GM12878 (cell line): Measurements from ENCODE around the gene ECHDC1. TPM values are rescaled to one million over a fixed set of nuclear protein-coding genes. Genes with fewer than 3 reads are reported as not detected.

Experiments used
- ATAC-seq: fragments of 200-7000 bp; cut with Tn5 transposase; 3 replicates; pipeline ENCODE4 v1.9.1; 2020; ENCODE audit warnings: mild to moderate bottlenecking, moderate library complexity
- BruUV-seq: library from RNA; stranded (reverse); fragments of 400-500 nt; replicated peaks from 2 replicates; lab custom pipeline; 2021; lab: Mats Ljungman, UMichigan
- CTCF ChIA-PET: fragments of 300-600 bp; sonication (Branson Sonifier 250); formaldehyde crosslinking; extraction: SDS; loops from one replicate; lab custom pipeline; 2021; ENCODE audit warnings: inconsistent platforms; lab: Yijun Ruan, JAX
- POLR2A ChIA-PET: fragments of 350-600 bp; formaldehyde crosslinking; extraction: SDS; loops from one replicate; lab custom pipeline; 2021; ENCODE audit warnings: inconsistent platforms; lab: Charles Lee
- RAD21 ChIA-PET: fragments of 300-600 bp; sonication (Branson Sonifier 250); formaldehyde crosslinking; loops from one replicate; lab custom pipeline; 2023; ENCODE audit warnings: antibody characterized with exemption; ENCODE audit not compliant: unreplicated experiment; lab: Charles Lee
- SMC1A ChIA-PET: fragments of 300-600 bp; sonication (Branson Sonifier 250); formaldehyde crosslinking; loops from one replicate; lab custom pipeline; 2023; ENCODE audit not compliant: unreplicated experiment, uncharacterized antibody; lab: Charles Lee
- DNase-seq: peaks from one replicate; pipeline ENCODE4 v3.0.0-alpha.2; 2011; ENCODE audit warnings: low read depth, low spot score
- FAIRE-seq: peaks from 3 replicates; lab custom pipeline; 2011; peaks lifted over from hg19 to GRCh38; lab: Jason Lieb, UNC
- H2AFZ ChIP-seq: 2 replicates; pipeline ENCODE4 v1.6.0; 2011; ENCODE audit warnings: low read depth, low read length, control low read depth; ENCODE audit not compliant: control insufficient read depth
- H3K27ac ChIP-seq: 2 replicates; pipeline ENCODE4 v1.5.1; 2011; ENCODE audit warnings: control low read depth; ENCODE audit not compliant: control insufficient read depth, insufficient read depth
- H3K27me3 ChIP-seq, 2 experiments: replicated peaks in 1 of 2; 2 replicates each; pipeline versions ENCODE4 v1.6.0 to v1.6.1; 2011; ENCODE audit warnings: low read length in 1 of 2; ENCODE audit not compliant: control insufficient read depth in 2 of 2, insufficient read depth in 2 of 2
- H3K36me3 ChIP-seq, 2 experiments: 2 replicates each; pipeline ENCODE4 v1.5.1; 2011; ENCODE audit warnings: low read length in 1 of 2; ENCODE audit not compliant: control insufficient read depth in 2 of 2, insufficient read depth in 2 of 2
- H3K4me1 ChIP-seq: 2 replicates; pipeline ENCODE4 v1.6.1; 2011; ENCODE audit warnings: mild to moderate bottlenecking, low read length, moderate library complexity, mixed read lengths; ENCODE audit not compliant: control insufficient read depth, insufficient read depth
- H3K4me2 ChIP-seq: 2 replicates; pipeline ENCODE4 v1.6.0; 2011; ENCODE audit warnings: control low read depth; ENCODE audit not compliant: control insufficient read depth, insufficient read depth
- H3K4me3 ChIP-seq: fragments of 200-600 bp; sonication (generic); 2 replicates; pipeline ENCODE4 v1.5.1; 2016
- H3K79me2 ChIP-seq: 2 replicates; pipeline ENCODE4 v1.6.0; 2011; ENCODE audit warnings: low read length; ENCODE audit not compliant: control insufficient read depth, insufficient read depth
- H3K9ac ChIP-seq: 2 replicates; pipeline ENCODE4 v1.8.0; 2011; ENCODE audit warnings: low read length, control low read depth, mixed read lengths; ENCODE audit not compliant: control insufficient read depth, insufficient read depth
- H3K9me3 ChIP-seq: replicated peaks from 3 replicates; pipeline ENCODE4 v1.5.1; 2011; ENCODE audit warnings: mild to moderate bottlenecking, low read length; ENCODE audit not compliant: control insufficient read depth, insufficient read depth
- H4K20me1 ChIP-seq: 2 replicates; pipeline ENCODE4 v1.6.0; 2011; ENCODE audit not compliant: control insufficient read depth, insufficient read depth
- CREM ChIP-seq: IDR thresholded peaks from 2 replicates; pipeline ENCODE4 v1.6.1; 2014; ENCODE audit warnings: antibody characterized with exemption, low read depth
- FOXK2 ChIP-seq: fragments of 450-650 bp; IDR thresholded peaks from 2 replicates; pipeline ENCODE4 v1.6.1; 2017; ENCODE audit warnings: mild to moderate bottlenecking, moderate library complexity
- GATAD2B ChIP-seq: fragments of 450-650 bp; conservative IDR thresholded peaks from 2 replicates; pipeline ENCODE4 v1.6.1; 2017; ENCODE audit warnings: low read depth, mild to moderate bottlenecking, moderate library complexity
- HDGF ChIP-seq: fragments of 450-650 bp; IDR thresholded peaks from 2 replicates; pipeline ENCODE4 v1.6.1; 2016; ENCODE audit warnings: antibody characterized with exemption
- KAT2A ChIP-seq: conservative IDR thresholded peaks from 2 replicates; pipeline ENCODE4 v1.6.1; 2011; ENCODE audit warnings: low read depth, low read length; ENCODE audit not compliant: control insufficient read depth
- MXI1 ChIP-seq: fragments of 150-350 bp; IDR thresholded peaks from 2 replicates; pipeline ENCODE4 v1.6.1; 2011; ENCODE audit warnings: low read depth, mild to moderate bottlenecking, inconsistent platforms, low read length, improper control_type of control experiment
- NBN ChIP-seq: fragments of 450-650 bp; IDR thresholded peaks from 2 replicates; pipeline ENCODE4 v1.6.1; 2016
- NRF1 ChIP-seq: conservative IDR thresholded peaks from 2 replicates; pipeline ENCODE4 v1.6.1; 2011; ENCODE audit warnings: mild to moderate bottlenecking, low read depth, low read length, improper control_type of control experiment
- PML ChIP-seq: IDR thresholded peaks from 2 replicates; pipeline ENCODE4 v1.6.1; 2012; ENCODE audit warnings: low read length, inconsistent platforms
- RCOR1 ChIP-seq: conservative IDR thresholded peaks from 2 replicates; pipeline ENCODE4 v1.6.1; 2012; ENCODE audit warnings: low read depth, low read length, improper control_type of control experiment
- SIN3A ChIP-seq: IDR thresholded peaks from 2 replicates; pipeline ENCODE4 v1.6.1; 2012; ENCODE audit warnings: low read depth, low read length, improper control_type of control experiment
- SP1 ChIP-seq: IDR thresholded peaks from one replicate; pipeline ENCODE4 v1.6.1; 2011; ENCODE audit warnings: low read depth, low read length
- SREBF2 ChIP-seq: IDR thresholded peaks from 2 replicates; pipeline ENCODE4 v1.6.1; 2012; ENCODE audit warnings: mild to moderate bottlenecking, low read length
- ZNF207 ChIP-seq: fragments of 450-650 bp; IDR thresholded peaks from 2 replicates; pipeline ENCODE4 v1.6.1; 2014; ENCODE audit warnings: antibody characterized with exemption, mild to moderate bottlenecking, borderline replicate concordance
- ZSCAN29 ChIP-seq: fragments of 450-650 bp; IDR thresholded peaks from 2 replicates; pipeline ENCODE4 v1.6.1; 2017; ENCODE audit warnings: mild to moderate bottlenecking, moderate library complexity
- WGBS: methylation state at CpG from one replicate; pipeline ENCODE4 v1.1.6; 2016; ENCODE audit warnings: low lambda C conversion rate; ENCODE audit not compliant: insufficient replicate concordance, insufficient coverage; ENCODE audit errors: missing lambda C conversion rate; 5-methylcytosine and 5-hydroxymethylcytosine counted together
- in situ Hi-C: fragments of 300-500 bp; cut with MboI; formaldehyde crosslinking; loops from 9 replicates; pipeline ENCODE4 v1.14.3; 2018; ENCODE audit warnings: mixed read lengths
- intact Hi-C: fragments of 100-400 bp; cut with micrococcal nuclease; formaldehyde crosslinking; loops from one replicate; pipeline ENCODE4 v1.14.2; 2022; ENCODE audit not compliant: unreplicated experiment
- polyA plus RNA-seq, 11 experiments: library from polyadenylated mRNA; depleted of rRNA in 4 of 11; unstranded in 6 of 11; stranded (reverse) in 5 of 11; fragments of >200 nt; fragmentation: Nextera tagmentation in 4 of 11; fragmentation: Illumina TruSeq in 1 of 11; extraction: Ambion mirVana in 4 of 11; extraction: Trizol in 1 of 11; gene quantifications; 1 replicate in 1 of 11; 2 replicates in 10 of 11; pipeline versions ENCODE4 v1.2.1 to v1.2.3, GENCODE V29; 2011 to 2016; ENCODE audit warnings: inconsistent platforms in 2 of 11, missing spikeins in 2 of 11, low read depth in 1 of 11
- total RNA-seq, 4 experiments: library from RNA; depleted of rRNA in 3 of 4; stranded (reverse); fragments of >200 nt in 3 of 4; fragmentation: Illumina TruSeq in 1 of 4; extraction: Trizol in 1 of 4; gene quantifications; 2 replicates each; pipeline versions ENCODE4 v1.2.1 to v1.2.3, GENCODE V29; 2013 to 2021
- TF ChIP-seq, protein P1 (sequence below): IDR thresholded peaks from 2 replicates; pipeline ENCODE4 v1.6.1; 2012; ENCODE audit warnings: low read depth, low read length, improper control_type of control experiment
- TF ChIP-seq, protein P2 (sequence below): fragments of 450-650 bp; IDR thresholded peaks from 2 replicates; pipeline ENCODE4 v1.6.1; 2017; ENCODE audit warnings: mild to moderate bottlenecking, moderate library complexity

ECHDC1 gene
- total and polyA plus RNA-seq, 10 of the 15 experiments (the other 5 are each of a cell fraction or from before 2014, with no cell fraction given): 46.2 to 111 (median 70.7) TPM

DNA sequence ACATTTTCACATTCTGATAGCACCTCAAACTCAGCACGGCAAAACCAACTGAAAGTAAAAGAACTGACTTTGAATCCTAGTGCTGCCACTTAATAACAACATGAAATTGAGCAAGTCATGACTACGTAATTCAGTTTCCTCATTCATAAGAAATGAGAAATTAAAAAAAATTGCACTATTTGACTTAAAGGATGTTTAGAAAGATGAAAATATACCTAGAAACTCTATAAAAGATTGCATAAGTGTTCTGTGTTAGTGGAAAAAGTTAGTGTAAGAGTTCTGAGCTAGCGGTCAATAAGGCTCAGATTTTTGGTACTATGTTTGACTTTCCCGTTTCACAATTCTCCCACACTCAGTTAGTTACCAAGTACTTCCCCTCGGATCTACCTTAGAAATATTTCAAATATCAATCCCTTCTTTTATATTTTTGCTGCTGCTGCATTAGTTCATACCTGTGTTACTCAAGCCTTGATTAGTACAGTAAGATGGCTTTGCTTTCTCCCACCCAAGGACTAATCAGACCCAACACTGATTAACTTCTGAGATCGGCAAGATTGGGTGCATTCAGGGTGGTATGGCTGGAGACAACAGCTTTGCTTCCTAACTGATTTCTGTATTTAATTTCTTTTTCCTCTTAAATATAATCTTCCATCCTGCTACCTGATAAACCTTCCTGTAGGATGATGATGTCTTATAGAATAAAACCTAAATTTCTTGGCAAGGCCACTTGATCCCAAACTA lies 25.9 kb downstream of the ECHDC1 start:
- H3K79me2 ChIP-seq: no peaks in the 10 kb centered on the region
- no peak overlapping the region for H3K27ac ChIP-seq
- H3K36me3 ChIP-seq: peaks cover 0 to 7% of the 10 kb centered on the region in 2 experiments; a peak in 3 of 4 replicates
- FAIRE-seq (no peak), ATAC-seq (no peak), DNase-seq (no peak)
- H3K4me1 ChIP-seq: no peaks in the 10 kb centered on the region
- ChIA-PET POLR2A (no interaction called here), SMC1A (interaction anchor here (0.6 to 2.4 kb wide), 5 partner anchors 11 to 130 kb away, joined by 3 to 10 read pairs (median 6); no protein-coding TSS in a partner anchor), CTCF (interaction anchor here (0.7 to 3.7 kb wide), 3 partner anchors 13 to 51 kb away, joined by 3 to 23 read pairs (median 6); partner anchors contain the start of gene RNF146), RAD21 (interaction anchor here (0.7 kb wide), 1 partner anchor 1469 kb away, joined by 3 read pairs; no protein-coding TSS in a partner anchor)
- BruUV-seq: no TSS peak
- H3K4me2 ChIP-seq: no peak overlapping the region
- 79% methylated on average over 6 of the region's 6 CpGs for WGBS
- no peaks in the 10 kb centered on the region for H3K9me3 ChIP-seq
- H4K20me1 ChIP-seq: no peaks in the 10 kb centered on the region
- H3K9ac ChIP-seq: no peak overlapping the region
- intact Hi-C loops (no loop called here), in situ Hi-C loops (no loop called here)
- TF ChIP-seq KAT2A (no peak), ZNF207 (no peak), MXI1 (no peak), CREM (no peak), RCOR1 (no peak), PML (no peak), HDGF (no peak), GATAD2B (no peak), SP1 (no peak), SIN3A (no peak), ZSCAN29 (no peak), NRF1 (no peak), SREBF2 (no peak), NBN (no peak), FOXK2 (no peak)
- TF ChIP-seq, protein P1, sequence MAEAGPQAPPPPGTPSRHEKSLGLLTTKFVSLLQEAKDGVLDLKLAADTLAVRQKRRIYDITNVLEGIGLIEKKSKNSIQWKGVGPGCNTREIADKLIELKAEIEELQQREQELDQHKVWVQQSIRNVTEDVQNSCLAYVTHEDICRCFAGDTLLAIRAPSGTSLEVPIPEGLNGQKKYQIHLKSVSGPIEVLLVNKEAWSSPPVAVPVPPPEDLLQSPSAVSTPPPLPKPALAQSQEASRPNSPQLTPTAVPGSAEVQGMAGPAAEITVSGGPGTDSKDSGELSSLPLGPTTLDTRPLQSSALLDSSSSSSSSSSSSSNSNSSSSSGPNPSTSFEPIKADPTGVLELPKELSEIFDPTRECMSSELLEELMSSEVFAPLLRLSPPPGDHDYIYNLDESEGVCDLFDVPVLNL: no peak
- TF ChIP-seq, protein P2, sequence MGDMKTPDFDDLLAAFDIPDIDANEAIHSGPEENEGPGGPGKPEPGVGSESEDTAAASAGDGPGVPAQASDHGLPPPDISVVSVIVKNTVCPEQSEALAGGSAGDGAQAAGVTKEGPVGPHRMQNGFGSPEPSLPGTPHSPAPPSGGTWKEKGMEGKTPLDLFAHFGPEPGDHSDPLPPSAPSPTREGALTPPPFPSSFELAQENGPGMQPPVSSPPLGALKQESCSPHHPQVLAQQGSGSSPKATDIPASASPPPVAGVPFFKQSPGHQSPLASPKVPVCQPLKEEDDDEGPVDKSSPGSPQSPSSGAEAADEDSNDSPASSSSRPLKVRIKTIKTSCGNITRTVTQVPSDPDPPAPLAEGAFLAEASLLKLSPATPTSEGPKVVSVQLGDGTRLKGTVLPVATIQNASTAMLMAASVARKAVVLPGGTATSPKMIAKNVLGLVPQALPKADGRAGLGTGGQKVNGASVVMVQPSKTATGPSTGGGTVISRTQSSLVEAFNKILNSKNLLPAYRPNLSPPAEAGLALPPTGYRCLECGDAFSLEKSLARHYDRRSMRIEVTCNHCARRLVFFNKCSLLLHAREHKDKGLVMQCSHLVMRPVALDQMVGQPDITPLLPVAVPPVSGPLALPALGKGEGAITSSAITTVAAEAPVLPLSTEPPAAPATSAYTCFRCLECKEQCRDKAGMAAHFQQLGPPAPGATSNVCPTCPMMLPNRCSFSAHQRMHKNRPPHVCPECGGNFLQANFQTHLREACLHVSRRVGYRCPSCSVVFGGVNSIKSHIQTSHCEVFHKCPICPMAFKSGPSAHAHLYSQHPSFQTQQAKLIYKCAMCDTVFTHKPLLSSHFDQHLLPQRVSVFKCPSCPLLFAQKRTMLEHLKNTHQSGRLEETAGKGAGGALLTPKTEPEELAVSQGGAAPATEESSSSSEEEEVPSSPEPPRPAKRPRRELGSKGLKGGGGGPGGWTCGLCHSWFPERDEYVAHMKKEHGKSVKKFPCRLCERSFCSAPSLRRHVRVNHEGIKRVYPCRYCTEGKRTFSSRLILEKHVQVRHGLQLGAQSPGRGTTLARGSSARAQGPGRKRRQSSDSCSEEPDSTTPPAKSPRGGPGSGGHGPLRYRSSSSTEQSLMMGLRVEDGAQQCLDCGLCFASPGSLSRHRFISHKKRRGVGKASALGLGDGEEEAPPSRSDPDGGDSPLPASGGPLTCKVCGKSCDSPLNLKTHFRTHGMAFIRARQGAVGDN: no peak
- H3K27me3 ChIP-seq: no peaks in the 10 kb centered on the region
- H2AFZ ChIP-seq: no peak overlapping the region
- no peak overlapping the region for H3K4me3 ChIP-seq
